Suprapubic skin (tissue), 4 donors: ENCODE results near the gene ZNF747.

Experiments used
- CTCF ChIP-seq, 2 donors: fragments of 200-600 bp in 1 of 2; fragments of 450-650 bp in 1 of 2; sonication (generic) in 1 of 2; IDR thresholded peaks; one replicate each; pipeline ENCODE4 v1.5.1; 2016 to 2019; ENCODE audit warnings: antibody characterized with exemption in 2 of 2, mild to moderate bottlenecking in 1 of 2, moderate library complexity in 1 of 2
- EP300 ChIP-seq: sonication (generic); formaldehyde crosslinking; IDR thresholded peaks from one replicate; pipeline ENCODE4 v1.6.1; 2017; ENCODE audit warnings: antibody characterized with exemption
- POLR2AphosphoS5 ChIP-seq, 3 donors: sonication (generic); formaldehyde crosslinking; IDR thresholded peaks; one replicate each; pipeline ENCODE4 v1.6.1; 2017; ENCODE audit warnings: antibody characterized with exemption in 3 of 3

- TF ChIP-seq EP300 (no peak), POLR2AphosphoS5 (IDR thresholded peaks at IDR 0.05) (no peak), CTCF (IDR thresholded peaks at IDR 0.05) (no peak)
Measured at GRCh38 chr16:30565984-30566383, 31.3 kb upstream of the ZNF747 start.
